HG03378 (cell line): Measurements from ENCODE around the gene PHF23.
"Not testable (repeated sequence)": the region's sequence is repeated elsewhere in the genome, so short reads cannot be mapped to it uniquely, and the experiment has no call there.

ENCODE experiments used
- ATAC-seq: cut with Tn5 transposase; IDR thresholded peaks from one replicate; pipeline ENCODE4 v1.9.1; 2021; ENCODE audit warnings: mild to moderate bottlenecking, moderate library complexity; ENCODE audit not compliant: unreplicated experiment

The PHF23 gene

GRCh38 chr17:7258731-7259554, 19.7 kb upstream of the PHF23 start:
- ATAC-seq = no peak

- ATAC-seq = no peak
Measured at GRCh38 chr17:7256766-7257456, 17.7 kb upstream of the PHF23 start.

GRCh38 chr17:7254511-7254910, 15.3 kb upstream of the PHF23 start:
- ATAC-seq = no peak

GRCh38 chr17:7253082-7253481, 13.8 kb upstream of the PHF23 start:
- no peak for ATAC-seq

- ATAC-seq = peak; percentile 44
Measured at GRCh38 chr17:7252176-7253043, 13.2 kb upstream of the PHF23 start, which contains the start of gene ELP5. Gene ELP5, plus strand, starts transcription at chr17:7252215. Its CDS starts 336 bp downstream, at chr17:7252551.

GRCh38 chr17:7251661-7252175, 12.5 kb upstream of the PHF23 start, which contains the start of gene CTDNEP1:
Gene CTDNEP1, minus strand, starts transcription at chr17:7251734. Its CDS starts 438 bp downstream, at chr17:7251296.
- ATAC-seq = peak; percentile 80

- ATAC-seq = no peak
Measured at GRCh38 chr17:7250695-7251627, 11.7 kb upstream of the PHF23 start.

GRCh38 chr17:7249830-7250229, 10.6 kb upstream of the PHF23 start:
- ATAC-seq = no peak

GRCh38 chr17:7249214-7249613, 10.0 kb upstream of the PHF23 start:
- ATAC-seq = no peak

GRCh38 chr17:7248796-7249195, 9.5 kb upstream of the PHF23 start:
- ATAC-seq = no peak

- no peak for ATAC-seq
Measured at GRCh38 chr17:7246779-7247178, 7.5 kb upstream of the PHF23 start.

GRCh38 chr17:7243838-7244237, 4.6 kb upstream of the PHF23 start:
- ATAC-seq = not testable (repeated sequence)

GRCh38 chr17:7243453-7243729, 4.1 kb upstream of the PHF23 start:
- no peak for ATAC-seq

- peak; percentile 39 for ATAC-seq
Measured at GRCh38 chr17:7242717-7243452, 3.6 kb upstream of the PHF23 start.

GRCh38 chr17:7241783-7242716, 2.8 kb upstream of the PHF23 start, which contains the start of gene GABARAP:
Gene GABARAP, minus strand, starts transcription at chr17:7242449. Its CDS starts 119 bp downstream, at chr17:7242330.
- ATAC-seq = peak; percentile 29

- ATAC-seq = no peak
Measured at GRCh38 chr17:7241090-7241733, 2.0 kb upstream of the PHF23 start.

- no peak for ATAC-seq
Measured at GRCh38 chr17:7240375-7240774, 1.1 kb upstream of the PHF23 start.
